Measurements from ENCODE around the gene MGLL. TPM values are rescaled to one million over a fixed set of nuclear protein-coding genes. Genes with fewer than 3 reads are reported as not detected.

MGLL gene
- total RNA-seq, 1 donor from 2014 or later, result 9.4 TPM

- H3K9me3 Mint-ChIP-seq, result no peaks in the 10 kb centered on the region
- H3K27ac Mint-ChIP-seq, result no peak overlapping the region
- DNase-seq (ENCODE audit: extremely low spot score, unreplicated experiment), result no peak
- peaks cover 5% of the 10 kb centered on the region for H3K27me3 Mint-ChIP-seq
- no peak for TF ChIP-seq CTCF (conservative IDR thresholded peaks at IDR 0.05)
- no peak overlapping the region for H3K4me3 Mint-ChIP-seq
- H3K4me1 Mint-ChIP-seq (ENCODE audit: unreplicated experiment), result peaks cover 26% of the 10 kb centered on the region
- H3K36me3 Mint-ChIP-seq, result no peaks in the 10 kb centered on the region
Measured at GRCh38 chr3:127750226-127751031, 71.9 kb downstream of the MGLL start.

GRCh38 chr3:127749787-127750225, 72.5 kb downstream of the MGLL start:
- H3K9me3 Mint-ChIP-seq, result no peaks in the 10 kb centered on the region
- TF ChIP-seq CTCF (conservative IDR thresholded peaks at IDR 0.05), result no peak
- no peak for DNase-seq (ENCODE audit: extremely low spot score, unreplicated experiment)
- no peak overlapping the region for H3K4me3 Mint-ChIP-seq
- peaks cover 5% of the 10 kb centered on the region for H3K27me3 Mint-ChIP-seq
- H3K4me1 Mint-ChIP-seq (ENCODE audit: unreplicated experiment), result peaks cover 31% of the 10 kb centered on the region
- no peaks in the 10 kb centered on the region for H3K36me3 Mint-ChIP-seq
- peak overlapping the region; percentile 7 for H3K27ac Mint-ChIP-seq

GRCh38 chr3:127749361-127749760, 73.0 kb downstream of the MGLL start:
- peak overlapping the region; percentile 7 for H3K27ac Mint-ChIP-seq
- no peak for DNase-seq (ENCODE audit: extremely low spot score, unreplicated experiment)
- no peak for TF ChIP-seq CTCF (conservative IDR thresholded peaks at IDR 0.05)
- H3K4me1 Mint-ChIP-seq (ENCODE audit: unreplicated experiment), result peaks cover 36% of the 10 kb centered on the region
- peaks cover 5% of the 10 kb centered on the region for H3K27me3 Mint-ChIP-seq
- H3K9me3 Mint-ChIP-seq, result no peaks in the 10 kb centered on the region
- no peak overlapping the region for H3K4me3 Mint-ChIP-seq
- H3K36me3 Mint-ChIP-seq, result no peaks in the 10 kb centered on the region

- Mint-ChIP-seq H3K27me3 (peaks cover 5% of the 10 kb centered on the region), H3K27ac (peak overlapping the region; percentile 58), H3K9me3 (no peaks in the 10 kb centered on the region), H3K4me3 (no peak overlapping the region), H3K36me3 (no peaks in the 10 kb centered on the region), H3K4me1 (ENCODE audit: unreplicated experiment) (peaks cover 39% of the 10 kb centered on the region)
- TF ChIP-seq CTCF (conservative IDR thresholded peaks at IDR 0.05), result no peak
- no peak for DNase-seq (ENCODE audit: extremely low spot score, unreplicated experiment)
Measured at GRCh38 chr3:127748754-127749327, 73.5 kb downstream of the MGLL start.

GRCh38 chr3:127747751-127748521, 74.4 kb downstream of the MGLL start:
- Mint-ChIP-seq H3K4me1 (ENCODE audit: unreplicated experiment) (peaks cover 39% of the 10 kb centered on the region), H3K27me3 (peaks cover 5% of the 10 kb centered on the region), H3K27ac (peak overlapping the region; percentile 58), H3K9me3 (no peaks in the 10 kb centered on the region), H3K36me3 (no peaks in the 10 kb centered on the region), H3K4me3 (no peak overlapping the region)
- no peak for DNase-seq (ENCODE audit: extremely low spot score, unreplicated experiment)
- no peak for TF ChIP-seq CTCF (conservative IDR thresholded peaks at IDR 0.05)
